OCI-LY3 (cell line): Measurements from ENCODE around the gene PCDHA13.

Experiments
- H2AFZ ChIP-seq: fragments of 200-600, 300-600 bp; shearing (Covaris generic); 2 replicates; pipeline ENCODE4 v1.6.0; 2014; ENCODE audit warnings: antibody characterized with exemption, low read depth, low read length
- H3K27ac ChIP-seq: fragments of 200-600, 300-600 bp; sonication (generic); 2 replicates; pipeline ENCODE4 v1.5.1; 2014; ENCODE audit warnings: mild to moderate bottlenecking, low read length, moderate library complexity, mixed read lengths
- H3K27me3 ChIP-seq: fragments of 200-600, 300-600 bp; sonication (generic); 2 replicates; pipeline ENCODE4 v1.6.1; 2014; ENCODE audit warnings: low read depth, low read length, mixed read lengths
- H3K36me3 ChIP-seq: fragments of 200-600, 300-600 bp; sonication (generic); replicated peaks from 2 replicates; pipeline ENCODE3; 2014; ENCODE audit warnings: low read depth, low read length, mixed read lengths
- H3K4me1 ChIP-seq: fragments of 300-600, 200-600 bp; sonication (generic); 2 replicates; pipeline ENCODE4 v1.6.1; 2014; ENCODE audit warnings: low read length, mixed read lengths
- H3K4me2 ChIP-seq: fragments of 200-600, 300-600 bp; sonication (generic); 2 replicates; pipeline ENCODE4 v1.6.1; 2014; ENCODE audit warnings: low read length, mixed read lengths
- H3K4me3 ChIP-seq: fragments of 300-600, 200-600 bp; sonication (generic); 2 replicates; pipeline ENCODE4 v1.5.1; 2014; ENCODE audit warnings: antibody characterized with exemption, mild to moderate bottlenecking, low read length, moderate library complexity
- H3K79me2 ChIP-seq: fragments of 300-600, 200-600 bp; shearing (Covaris generic); 2 replicates; pipeline ENCODE4 v1.6.1; 2014; ENCODE audit warnings: mild to moderate bottlenecking, low read length, mixed read lengths
- H3K9ac ChIP-seq: fragments of 300-600, 200-600 bp; shearing (Covaris generic); 2 replicates; pipeline ENCODE4 v1.6.0; 2014; ENCODE audit warnings: mild to moderate bottlenecking, low read length, moderate library complexity
- H3K9me3 ChIP-seq: fragments of 200-600, 300-600 bp; shearing (Covaris generic); 2 replicates; pipeline ENCODE4 v1.6.1; 2014; ENCODE audit warnings: low read length, mixed read lengths; ENCODE audit not compliant: insufficient read depth
- H4K20me1 ChIP-seq: fragments of 200-600, 300-600 bp; sonication (generic); 2 replicates; pipeline ENCODE4 v1.6.1; 2016; ENCODE audit warnings: low read length, mixed read lengths; ENCODE audit not compliant: insufficient read depth
- CTCF ChIP-seq: fragments of 200-600, 300-600 bp; sonication (generic); IDR thresholded peaks from 2 replicates; pipeline ENCODE4 v1.5.1; 2014; ENCODE audit warnings: antibody characterized with exemption, low read length, low read depth
- EZH2phosphoT487 ChIP-seq: fragments of 200-600 bp; shearing (Covaris generic); IDR thresholded peaks from 2 replicates; pipeline ENCODE4 v1.6.1; 2018; ENCODE audit warnings: antibody characterized with exemption, mixed run types, low read depth

PCDHA13 gene

GRCh38 chr5:140883373-140883772 lies 1.4 kb downstream of the PCDHA13 start:
- Histone ChIP-seq H3K9me3 (no peaks in the 10 kb centered on the region), H3K4me1 (no peaks in the 10 kb centered on the region), H3K79me2 (no peaks in the 10 kb centered on the region), H2AFZ (no peak overlapping the region), H3K36me3 (no peaks in the 10 kb centered on the region), H4K20me1 (no peaks in the 10 kb centered on the region), H3K27me3 (no peaks in the 10 kb centered on the region), H3K27ac (no peak overlapping the region), H3K4me3 (no peak overlapping the region), H3K4me2 (no peak overlapping the region), H3K9ac (no peak overlapping the region)
- TF ChIP-seq CTCF = no peak
- no peak for TF ChIP-seq EZH2phosphoT487

- Histone ChIP-seq H4K20me1 (no peaks in the 10 kb centered on the region), H3K4me1 (no peaks in the 10 kb centered on the region), H2AFZ (no peak overlapping the region), H3K9ac (no peak overlapping the region), H3K4me2 (no peak overlapping the region), H3K9me3 (no peaks in the 10 kb centered on the region), H3K27ac (no peak overlapping the region), H3K79me2 (no peaks in the 10 kb centered on the region), H3K4me3 (no peak overlapping the region), H3K27me3 (no peaks in the 10 kb centered on the region), H3K36me3 (no peaks in the 10 kb centered on the region)
- no peak for TF ChIP-seq EZH2phosphoT487
- no peak for TF ChIP-seq CTCF
These were observed 2.2 kb downstream of the PCDHA13 start for GRCh38 chr5:140883927-140884697.

GRCh38 chr5:140916325-140916724 lies 34.4 kb downstream of the PCDHA13 start:
- H4K20me1 ChIP-seq = no peaks in the 10 kb centered on the region
- H3K9ac ChIP-seq = no peak overlapping the region
- H3K4me3 ChIP-seq = no peak overlapping the region
- no peaks in the 10 kb centered on the region for H3K9me3 ChIP-seq
- H3K27me3 ChIP-seq = no peaks in the 10 kb centered on the region
- TF ChIP-seq EZH2phosphoT487 (no peak), CTCF (no peak)
- no peaks in the 10 kb centered on the region for H3K36me3 ChIP-seq
- no peak overlapping the region for H3K4me2 ChIP-seq
- H2AFZ ChIP-seq = no peak overlapping the region
- no peaks in the 10 kb centered on the region for H3K4me1 ChIP-seq
- H3K27ac ChIP-seq = no peak overlapping the region
- H3K79me2 ChIP-seq = no peaks in the 10 kb centered on the region

- no peak overlapping the region for H3K27ac ChIP-seq
- no peak overlapping the region for H3K9ac ChIP-seq
- TF ChIP-seq CTCF (no peak), EZH2phosphoT487 (no peak)
These were observed 41.7 kb downstream of the PCDHA13 start for GRCh38 chr5:140923601-140924000.

More at GRCh38 chr5:140923601-140924000, 41.7 kb downstream of the PCDHA13 start:
- Histone ChIP-seq H4K20me1 (no peaks in the 10 kb centered on the region), H3K79me2 (no peaks in the 10 kb centered on the region), H3K27me3 (no peaks in the 10 kb centered on the region), H3K4me2 (no peak overlapping the region), H3K36me3 (no peaks in the 10 kb centered on the region), H3K4me3 (no peak overlapping the region), H2AFZ (no peak overlapping the region), H3K4me1 (no peaks in the 10 kb centered on the region), H3K9me3 (no peaks in the 10 kb centered on the region)
